GM18511 (cell line): ENCODE data around the gene SSR4.
"Not testable (repeated sequence)": the region's sequence is repeated elsewhere in the genome, so short reads cannot be mapped to it uniquely, and the experiment has no call there.

Source experiments
- ATAC-seq: cut with Tn5 transposase; IDR thresholded peaks from one replicate; pipeline ENCODE4 v1.9.1; 2021; ENCODE audit warnings: mild to moderate bottlenecking, moderate library complexity; ENCODE audit not compliant: unreplicated experiment

SSR4 gene

GRCh38 chrX:153803211-153804099 is 9.0 kb downstream of the SSR4 start:
- ATAC-seq = no peak

- no peak for ATAC-seq
Measured at GRCh38 chrX:153804100-153804595, 9.7 kb downstream of the SSR4 start.

GRCh38 chrX:153804621-153805020 is 10.2 kb downstream of the SSR4 start:
- ATAC-seq = no peak

GRCh38 chrX:153805436-153805835 is 11.0 kb downstream of the SSR4 start:
- no peak for ATAC-seq

- ATAC-seq = no peak
Measured at GRCh38 chrX:153806999-153807575, 12.6 kb downstream of the SSR4 start.

- ATAC-seq = no peak
Measured at GRCh38 chrX:153807976-153808375, 13.5 kb downstream of the SSR4 start.

GRCh38 chrX:153812220-153812619 is 17.8 kb downstream of the SSR4 start:
- no peak for ATAC-seq

- ATAC-seq = no peak
Measured at GRCh38 chrX:153813161-153813560, 18.7 kb downstream of the SSR4 start.

- ATAC-seq = no peak
Measured at GRCh38 chrX:153814591-153815315, 20.3 kb downstream of the SSR4 start.

GRCh38 chrX:153816831-153817690 is 22.6 kb downstream of the SSR4 start:
- no peak for ATAC-seq

- ATAC-seq = not testable (repeated sequence)
Measured at GRCh38 chrX:153818064-153818463, 23.6 kb downstream of the SSR4 start.

GRCh38 chrX:153818571-153819383 is 24.3 kb downstream of the SSR4 start:
- ATAC-seq = no peak

- no peak for ATAC-seq
Measured at GRCh38 chrX:153819384-153820040, 25.0 kb downstream of the SSR4 start.

- ATAC-seq = no peak
Measured at GRCh38 chrX:153820601-153821000, 26.1 kb downstream of the SSR4 start.

- no peak for ATAC-seq
Measured at GRCh38 chrX:153821066-153821465, 26.6 kb downstream of the SSR4 start.

- ATAC-seq = no peak
Measured at GRCh38 chrX:153824348-153824747, 29.9 kb downstream of the SSR4 start.

GRCh38 chrX:153825042-153825441 is 30.6 kb downstream of the SSR4 start:
- no peak for ATAC-seq

GRCh38 chrX:153827016-153827415 is 32.5 kb downstream of the SSR4 start:
- no peak for ATAC-seq

- ATAC-seq = no peak
Measured at GRCh38 chrX:153827903-153828302, 33.4 kb downstream of the SSR4 start.
